K562 (cell line): Measurements from ENCODE around the gene PSMA4. TPM values are rescaled to one million over a fixed set of nuclear protein-coding genes. Genes with fewer than 3 reads are reported as not detected.

Experiments used
- ATAC-seq: fragments of 200-7000 bp; cut with Tn5 transposase; 3 replicates; pipeline ENCODE4 v1.9.1; 2020; ENCODE audit warnings: moderate library complexity
- BruUV-seq: library from RNA; stranded (reverse); fragments of 400-500 nt; replicated peaks from 2 replicates; lab custom pipeline; 2021; lab: Mats Ljungman, UMichigan
- CTCF ChIA-PET: fragments of 300-600 bp; formaldehyde crosslinking; extraction: SDS; loops from one replicate; lab custom pipeline; 2021; ENCODE audit warnings: low intra/inter-chr PET ratio; lab: Yijun Ruan, JAX
- POLR2A ChIA-PET: fragments of 300-600, 350-650 bp; sonication (Branson Sonifier 250); formaldehyde crosslinking; extraction: SDS; loops from one replicate; lab custom pipeline; 2021; ENCODE audit warnings: antibody characterized with exemption, inconsistent platforms; lab: Yijun Ruan, JAX
- DNase-seq, 4 experiments: peaks; one replicate each; pipeline versions ENCODE4 v3.0.0 to v3.0.0-alpha.2; 2011 to 2018; ENCODE audit warnings: low spot score in 3 of 4, mixed read lengths in 3 of 4; ENCODE audit errors: extremely low read depth in 1 of 4
- FAIRE-seq: peaks from 2 replicates; lab custom pipeline; 2011; peaks lifted over from hg19 to GRCh38; lab: Jason Lieb, UNC
- H2AFZ ChIP-seq: 2 replicates; pipeline ENCODE4 v1.6.0; 2011; ENCODE audit warnings: low read depth, low read length, control low read depth, inconsistent platforms
- H3K27ac ChIP-seq: fragments of 200-600 bp; 3 replicates; pipeline ENCODE4 v1.8.0; 2011; ENCODE audit warnings: low read depth, mild to moderate bottlenecking, control low read depth, inconsistent platforms, low read length, moderate library complexity, mixed read lengths; ENCODE audit errors: extremely low read depth
- H3K27me3 ChIP-seq, 2 experiments: fragments of 300-600 bp in 1 of 2; 2 replicates in 1 of 2; 3 replicates in 1 of 2; pipeline versions ENCODE4 v1.6.0 to v1.8.0; 2011; ENCODE audit warnings: inconsistent platforms in 2 of 2, low read length in 2 of 2, mild to moderate bottlenecking in 1 of 2, mixed read lengths in 1 of 2, moderate library complexity in 1 of 2; ENCODE audit not compliant: control insufficient read depth in 2 of 2, insufficient read depth in 2 of 2
- H3K36me3 ChIP-seq: fragments of 300-600 bp; 3 replicates; pipeline ENCODE4 v1.8.0; 2011; ENCODE audit warnings: mild to moderate bottlenecking, low read length, inconsistent platforms; ENCODE audit not compliant: control insufficient read depth, insufficient read depth
- H3K4me1 ChIP-seq, 2 experiments: fragments of 200-600 bp in 1 of 2; replicated peaks in 1 of 2; 2 replicates in 1 of 2; 3 replicates in 1 of 2; pipeline versions ENCODE4 v1.5.1 to v1.8.0; 2011; ENCODE audit warnings: inconsistent platforms in 2 of 2, low read length in 2 of 2, mild to moderate bottlenecking in 1 of 2, mixed read lengths in 1 of 2, moderate library complexity in 1 of 2; ENCODE audit not compliant: control insufficient read depth in 2 of 2, insufficient read depth in 2 of 2
- H3K4me2 ChIP-seq: 2 replicates; pipeline ENCODE4 v1.6.1; 2011; ENCODE audit warnings: low read length, control low read depth, inconsistent platforms, mixed read lengths; ENCODE audit not compliant: insufficient read depth
- H3K4me3 ChIP-seq: fragments of 200-600 bp; sonication (generic), shearing (Covaris generic); 2 replicates; pipeline ENCODE4 v1.5.1; 2016; ENCODE audit warnings: control low read depth, inconsistent platforms
- H3K79me2 ChIP-seq: fragments of 200-600 bp; 3 replicates; pipeline ENCODE4 v1.8.0; 2011; ENCODE audit warnings: low read length, inconsistent platforms; ENCODE audit not compliant: control insufficient read depth, insufficient read depth
- H3K9ac ChIP-seq, 2 experiments: 2 replicates each; pipeline versions ENCODE4 v1.6.0 to v1.6.1; 2011; ENCODE audit warnings: low read depth in 2 of 2, low read length in 2 of 2, control low read depth in 1 of 2, inconsistent platforms in 1 of 2, mild to moderate bottlenecking in 1 of 2, mixed read lengths in 1 of 2; ENCODE audit not compliant: insufficient read depth in 1 of 2
- H3K9me1 ChIP-seq: one replicate; pipeline ENCODE4 v1.6.0; 2011; ENCODE audit warnings: inconsistent platforms, mild to moderate bottlenecking, low read length, moderate library complexity; ENCODE audit not compliant: control insufficient read depth, insufficient read depth
- H3K9me3 ChIP-seq: replicated peaks from 2 replicates; pipeline ENCODE4 v1.5.1; 2011; ENCODE audit warnings: low read depth, low read length, inconsistent platforms; ENCODE audit not compliant: control insufficient read depth, insufficient read depth
- H4K20me1 ChIP-seq: replicated peaks from 2 replicates; pipeline ENCODE4 v1.6.1; 2011; ENCODE audit warnings: low read length, inconsistent platforms, mixed read lengths; ENCODE audit not compliant: control insufficient read depth, insufficient read depth
- CREB3 ChIP-seq: fragments of 450-650 bp; conservative IDR thresholded peaks from 2 replicates; pipeline ENCODE4 v1.6.1; 2016; ENCODE audit warnings: missing genetic modification characterization, low read depth, mild to moderate bottlenecking, missing compliant biosample characterization, moderate library complexity
- CREB3L1 ChIP-seq: fragments of 450-650 bp; IDR thresholded peaks from 2 replicates; pipeline ENCODE4 v1.6.1; 2014; ENCODE audit warnings: low read depth, mild to moderate bottlenecking, moderate library complexity, borderline replicate concordance
- DDX20 ChIP-seq: fragments of 450-650 bp; IDR thresholded peaks from 2 replicates; pipeline ENCODE4 v1.6.1; 2016; ENCODE audit warnings: missing genetic modification characterization, low read depth, mild to moderate bottlenecking, missing compliant biosample characterization, moderate library complexity
- EGR1 ChIP-seq: fragments of 450-650 bp; conservative IDR thresholded peaks from 2 replicates; pipeline ENCODE4 v1.6.1; 2017; ENCODE audit warnings: mild to moderate bottlenecking
- MYBL2 ChIP-seq, 2 experiments: fragments of 450-650 bp in 1 of 2; sonication (generic) in 1 of 2; formaldehyde crosslinking in 1 of 2; IDR thresholded peaks; 2 replicates each; pipeline versions ENCODE4 v1.6.1 to v1.8.1; 2017 to 2022; ENCODE audit warnings: borderline replicate concordance in 1 of 2, inconsistent platforms in 1 of 2, low read depth in 1 of 2, mild to moderate bottlenecking in 1 of 2, missing genetic modification reagents in 1 of 2, moderate library complexity in 1 of 2
- POLR2H ChIP-seq: IDR thresholded peaks from 2 replicates; pipeline ENCODE4 v1.6.1; 2016; ENCODE audit warnings: missing genetic modification characterization, low read depth, mild to moderate bottlenecking, control low read depth, missing compliant biosample characterization, moderate library complexity
- RBFOX2 ChIP-seq: fragments of 200-400 bp; formaldehyde crosslinking; IDR thresholded peaks from 2 replicates; pipeline ENCODE4 v1.6.1; 2017; ENCODE audit warnings: low read depth, mild to moderate bottlenecking, low read length, moderate library complexity
- ZNF354B ChIP-seq: fragments of 250-450 bp; sonication (Bioruptor Pico); IDR thresholded peaks from 2 replicates; pipeline ENCODE4 v1.4.0; 2020
- WGBS: fragments of 100-300 bp; shearing (Covaris generic); methylation state at CpG from one replicate; pipeline ENCODE4 v1.1.6; 2016; ENCODE audit warnings: low coverage, mixed read lengths; ENCODE audit not compliant: insufficient coverage; ENCODE audit errors: missing lambda C conversion rate; 5-methylcytosine and 5-hydroxymethylcytosine counted together
- in situ Hi-C: fragments of 300-500 bp; cut with MboI; formaldehyde crosslinking; loops from 4 replicates; pipeline ENCODE4 v1.15.0; 2018; ENCODE audit warnings: inconsistent platforms, mixed read lengths
- intact Hi-C: fragments of 100-400 bp; cut with micrococcal nuclease; formaldehyde crosslinking; loops from 2 replicates; pipeline ENCODE4 v1.14.2; 2022
- polyA plus RNA-seq, 8 experiments: library from polyadenylated mRNA; depleted of rRNA in 4 of 8; stranded (reverse) in 5 of 8; unstranded in 3 of 8; fragments of >200 nt; fragmentation: Nextera tagmentation in 2 of 8; fragmentation: Illumina TruSeq in 1 of 8; extraction: Ambion mirVana in 2 of 8; extraction: Trizol in 1 of 8; gene quantifications; 2 replicates each; pipeline versions ENCODE4 v1.2.1 to v1.2.3, GENCODE V29; 2011 to 2014; ENCODE audit warnings: inconsistent platforms in 1 of 8, missing spikeins in 1 of 8
- total RNA-seq, 7 experiments: library from RNA; depleted of rRNA in 6 of 7; stranded (reverse); fragments of >200 nt in 6 of 7; fragmentation: Illumina TruSeq in 2 of 7; extraction: Trizol in 2 of 7; gene quantifications; 2 replicates each; pipeline versions ENCODE4 v1.2.1 to v1.2.3, GENCODE V29; 2011 to 2021; ENCODE audit warnings: low replicate concordance in 1 of 7

Gene PSMA4
- total and polyA plus RNA-seq, 9 of the 15 experiments (the other 6 are each of a cell fraction or from before 2014, with no cell fraction given) = 304 to 1,857 (median 666) TPM

GRCh38 chr15:78541744-78542034 is 1.4 kb downstream of the PSMA4 start (continued):
- TF ChIP-seq POLR2H (tag) (0 out of 2 replicates have a peak, but pooled peaks have one; percentile 46), ZNF354B (CRISPR knock-in tag) (no peak), EGR1 (no peak), CREB3L1 (no peak), MYBL2 (IDR thresholded peaks at IDR 0.05; ENCODE audit: low read depth) (no peak), MYBL2 (CRISPR knock-in tag; IDR thresholded peaks at IDR 0.05; ENCODE audit: borderline replicate concordance) (no peak), DDX20 (tag) (no peak)
- TF ChIP-seq, all 486 proteins: peak for 6

- POLR2A ChIA-PET = interaction anchor here (0.7 to 3.1 kb wide), 3 partner anchors 10 to 39 kb away, joined by 3 to 22 read pairs (median 4); no protein-coding TSS in a partner anchor
- no peak overlapping the region for H3K9ac ChIP-seq
- intact Hi-C loops = loop anchor here (5.0 kb wide), 1 partner anchor 35 kb away; the partner anchor contains the start of gene HYKK
These were observed 2.4 kb downstream of the PSMA4 start for GRCh38 chr15:78542647-78543046.

More at GRCh38 chr15:78542647-78543046, 2.4 kb downstream of the PSMA4 start:
- H3K27ac ChIP-seq = no peak overlapping the region
- peaks cover 62% of the 10 kb centered on the region for H3K36me3 ChIP-seq
- DNase-seq (no peak), FAIRE-seq (no peak), ATAC-seq (no peak)
- H3K4me2 ChIP-seq = no peak overlapping the region
- H3K4me1 ChIP-seq = peaks cover 3% of the 10 kb centered on the region in 2 experiments; a peak in 2 of 5 replicates
- BruUV-seq = no TSS peak
- peaks cover 37% of the 10 kb centered on the region for H3K79me2 ChIP-seq
- 0 out of 2 replicates have a peak, but pooled peaks have one; percentile 19 for TF ChIP-seq RBFOX2
- no peak for TF ChIP-seq CREB3 (tag)
- in situ Hi-C loops = no loop called here
- CTCF ChIA-PET = no interaction called here
- no peaks in the 10 kb centered on the region for H3K27me3 ChIP-seq
- no peaks in the 10 kb centered on the region for H3K9me3 ChIP-seq
- no peak overlapping the region for H3K4me3 ChIP-seq
- H4K20me1 ChIP-seq = no peaks in the 10 kb centered on the region
- 98% methylated on average over 3 of the region's 3 CpGs for WGBS
- no peaks in the 10 kb centered on the region for H3K9me1 ChIP-seq
- H2AFZ ChIP-seq = no peak overlapping the region
